Upper lobe of left lung (tissue), 6 donors: ENCODE data around the gene PKHD1. TPM values are rescaled to one million over a fixed set of nuclear protein-coding genes. Genes with fewer than 3 reads are reported as not detected.

ENCODE experiments used
- ATAC-seq, 2 donors: fragments of 200-7000 bp; cut with Tn5 transposase; one replicate each; pipeline ENCODE4 v1.9.1; 2022; ENCODE audit warnings: mild to moderate bottlenecking in 2 of 2, moderate library complexity in 2 of 2; ENCODE audit not compliant: low FRiP score in 2 of 2
- DNase-seq, 2 donors: peaks; one replicate each; pipeline ENCODE4 v3.0.0-alpha.2; 2019 to 2020
- H3K27ac ChIP-seq, 4 donors: fragments of 200-600 bp; sonication (generic); one replicate each; pipeline ENCODE4 v1.5.1; 2016 to 2019
- H3K27me3 ChIP-seq, 4 donors: fragments of 200-600 bp; sonication (generic); one replicate each; pipeline ENCODE4 v1.5.1; 2017 to 2019
- H3K36me3 ChIP-seq, 4 donors: fragments of 200-600 bp; sonication (generic); one replicate each; pipeline ENCODE4 v1.5.1; 2016 to 2019
- H3K4me1 ChIP-seq, 4 donors: fragments of 200-600 bp; sonication (generic); one replicate each; pipeline ENCODE4 v1.5.1; 2018 to 2019
- H3K4me3 ChIP-seq, 4 donors: fragments of 200-600 bp; sonication (generic); one replicate each; pipeline ENCODE4 v1.5.1; 2017 to 2019; ENCODE audit warnings: mild to moderate bottlenecking in 2 of 4, moderate library complexity in 1 of 4
- H3K9me3 ChIP-seq, 4 donors: fragments of 200-600 bp; sonication (generic); one replicate each; pipeline ENCODE4 v1.5.1; 2018 to 2019
- EP300 ChIP-seq, 4 donors: sonication (generic); formaldehyde crosslinking; IDR thresholded peaks; one replicate each; pipeline ENCODE4 v1.5.1; 2017; ENCODE audit warnings: antibody characterized with exemption in 4 of 4, control low read depth in 2 of 4
- POLR2A ChIP-seq, 4 donors: fragments of 450-650 bp; IDR thresholded peaks; one replicate each; pipeline ENCODE4 v1.5.1; 2016 to 2017; ENCODE audit warnings: antibody characterized with exemption in 4 of 4, mild to moderate bottlenecking in 2 of 4
- POLR2AphosphoS5 ChIP-seq, 2 donors: sonication (generic); formaldehyde crosslinking; IDR thresholded peaks; one replicate each; pipeline ENCODE4 v1.5.1; 2017; ENCODE audit warnings: antibody characterized with exemption in 2 of 2
- WGBS, 2 donors: methylation state at CpG; one replicate each; pipeline ENCODE4 v1.1.5; 2017 to 2018; 5-methylcytosine and 5-hydroxymethylcytosine counted together
- total RNA-seq, 6 donors: library from RNA; depleted of rRNA in 4 of 6; stranded (reverse); fragments of >200 nt in 4 of 6; gene quantifications; one replicate each; pipeline versions ENCODE4 v1.1.0 to v1.2.1, GENCODE V29; 2016 to 2021
- TF ChIP-seq, protein P1 (sequence below), 6 experiments: fragments of 450-650 bp in 4 of 6; fragments of 200-600 bp in 2 of 6; sonication (generic) in 2 of 6; IDR thresholded peaks; one replicate each; pipeline ENCODE4 v1.5.1; 2016 to 2019; ENCODE audit warnings: antibody characterized with exemption in 6 of 6
- donor health status: DM: no; HTN: no; CAD: no; lungs with moderate emphysema.
- donor health status: DM: no; HTN: yes; CAD: no; lungs with severe emphysema.

The PKHD1 gene
- total RNA-seq, 6 donors from 2014 or later = 0.10 to 1.0 (median 0.34) TPM

DNA sequence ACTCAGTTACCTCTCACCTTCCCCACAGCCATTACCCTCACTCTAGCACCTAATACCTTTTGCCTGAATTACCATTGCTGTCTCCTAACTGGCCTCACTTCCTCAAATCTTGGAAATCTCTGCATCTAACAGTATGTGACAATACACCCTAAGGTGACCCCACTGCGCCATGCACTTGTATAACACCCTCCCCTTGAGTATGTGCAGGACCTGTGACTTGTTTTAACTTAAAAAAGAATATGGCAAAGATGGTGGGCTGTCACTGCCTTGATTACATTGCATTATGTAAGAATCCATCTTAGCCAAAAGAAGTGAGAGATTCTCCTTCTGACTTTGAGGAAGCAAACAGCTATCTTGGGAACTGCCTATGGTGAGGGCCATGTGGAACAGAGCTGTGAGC is 29.9 kb upstream of the PKHD1 start:
- Histone ChIP-seq H3K36me3 (no peaks in the 10 kb centered on the region), H3K4me1 (no peaks in the 10 kb centered on the region), H3K27me3 (no peaks in the 10 kb centered on the region), H3K4me3 (no peak overlapping the region), H3K27ac (no peak overlapping the region), H3K9me3 (no peaks in the 10 kb centered on the region)
- TF ChIP-seq POLR2A (IDR thresholded peaks at IDR 0.05) (no peak), POLR2AphosphoS5 (IDR thresholded peaks at IDR 0.05) (no peak), EP300 (IDR thresholded peaks at IDR 0.05) (no peak)
- TF ChIP-seq, protein P1, sequence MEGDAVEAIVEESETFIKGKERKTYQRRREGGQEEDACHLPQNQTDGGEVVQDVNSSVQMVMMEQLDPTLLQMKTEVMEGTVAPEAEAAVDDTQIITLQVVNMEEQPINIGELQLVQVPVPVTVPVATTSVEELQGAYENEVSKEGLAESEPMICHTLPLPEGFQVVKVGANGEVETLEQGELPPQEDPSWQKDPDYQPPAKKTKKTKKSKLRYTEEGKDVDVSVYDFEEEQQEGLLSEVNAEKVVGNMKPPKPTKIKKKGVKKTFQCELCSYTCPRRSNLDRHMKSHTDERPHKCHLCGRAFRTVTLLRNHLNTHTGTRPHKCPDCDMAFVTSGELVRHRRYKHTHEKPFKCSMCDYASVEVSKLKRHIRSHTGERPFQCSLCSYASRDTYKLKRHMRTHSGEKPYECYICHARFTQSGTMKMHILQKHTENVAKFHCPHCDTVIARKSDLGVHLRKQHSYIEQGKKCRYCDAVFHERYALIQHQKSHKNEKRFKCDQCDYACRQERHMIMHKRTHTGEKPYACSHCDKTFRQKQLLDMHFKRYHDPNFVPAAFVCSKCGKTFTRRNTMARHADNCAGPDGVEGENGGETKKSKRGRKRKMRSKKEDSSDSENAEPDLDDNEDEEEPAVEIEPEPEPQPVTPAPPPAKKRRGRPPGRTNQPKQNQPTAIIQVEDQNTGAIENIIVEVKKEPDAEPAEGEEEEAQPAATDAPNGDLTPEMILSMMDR (IDR thresholded peaks at IDR 0.05) = no peak
- ATAC-seq (no peak), DNase-seq (no peak)
- WGBS, 2 donors = 70 to 75% methylated on average over 1 of the region's 1 CpG

DNA sequence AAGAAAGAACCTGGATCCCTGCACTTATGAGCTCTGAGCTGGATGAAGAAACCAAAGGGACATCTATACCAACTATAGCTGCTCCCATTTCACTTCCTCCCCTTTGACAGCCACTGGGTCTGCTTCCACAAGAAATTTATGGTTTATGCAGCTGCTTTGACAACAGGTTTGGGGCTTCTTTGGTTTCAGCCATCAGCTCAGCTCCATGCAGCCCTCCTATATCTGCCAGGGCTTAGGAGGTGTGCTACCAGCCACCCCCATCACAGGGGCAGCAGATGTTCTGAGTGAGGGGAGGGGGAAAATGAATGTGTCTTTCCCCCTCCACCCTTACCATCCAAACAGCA is 29.2 kb upstream of the PKHD1 start:
- no peak for ATAC-seq
- no peak overlapping the region for H3K27ac ChIP-seq
- H3K36me3 ChIP-seq = no peaks in the 10 kb centered on the region
- no peaks in the 10 kb centered on the region for H3K9me3 ChIP-seq
- no peak for TF ChIP-seq POLR2AphosphoS5 (IDR thresholded peaks at IDR 0.05)
- H3K27me3 ChIP-seq = no peaks in the 10 kb centered on the region
- no peaks in the 10 kb centered on the region for H3K4me1 ChIP-seq
- H3K4me3 ChIP-seq = no peak overlapping the region
- no peak for DNase-seq

DNA sequence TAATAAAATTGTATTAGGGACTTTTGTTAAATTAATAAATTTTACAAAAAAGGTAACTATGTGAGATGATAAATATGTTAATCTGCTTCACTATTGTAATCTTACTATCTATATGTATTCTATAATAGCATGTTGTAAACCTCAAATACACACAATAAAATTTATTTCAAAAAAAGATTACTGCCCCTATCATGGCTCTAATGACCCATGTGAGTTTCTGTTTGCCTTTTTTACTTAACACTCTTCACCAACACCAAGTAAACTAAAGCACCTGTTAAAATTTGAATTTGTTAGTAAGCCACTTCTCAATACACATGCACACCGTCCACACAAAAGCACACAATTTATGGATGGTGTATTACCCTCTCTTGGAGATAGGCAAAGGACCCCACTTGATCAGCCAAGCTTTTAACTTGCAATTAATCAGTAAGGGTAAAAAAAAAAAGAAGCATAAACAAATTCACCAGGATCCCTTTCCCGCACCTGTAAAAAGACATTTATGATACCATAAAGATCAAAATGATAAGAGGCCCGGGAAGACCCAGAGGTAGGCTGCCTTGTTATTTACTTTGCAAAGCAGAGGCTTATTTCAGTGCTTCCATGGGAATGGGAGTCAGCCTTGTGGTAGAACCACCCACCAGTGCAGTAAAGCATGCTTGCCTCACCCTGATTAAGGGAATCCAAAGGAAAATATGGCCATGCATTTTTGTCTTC is 28.6 kb upstream of the PKHD1 start:
- ATAC-seq (no peak), DNase-seq (no peak)
- Histone ChIP-seq H3K36me3 (no peaks in the 10 kb centered on the region), H3K9me3 (no peaks in the 10 kb centered on the region), H3K27ac (no peak overlapping the region), H3K27me3 (no peaks in the 10 kb centered on the region), H3K4me3 (no peak overlapping the region), H3K4me1 (no peaks in the 10 kb centered on the region)
- 70 to 75% methylated on average over 3 of the region's 3 CpGs for WGBS, 2 donors
- TF ChIP-seq POLR2A (IDR thresholded peaks at IDR 0.05) (no peak), POLR2AphosphoS5 (IDR thresholded peaks at IDR 0.05) (no peak), EP300 (IDR thresholded peaks at IDR 0.05) (no peak)
- TF ChIP-seq, protein P1 (IDR thresholded peaks at IDR 0.05) = no peak

DNA sequence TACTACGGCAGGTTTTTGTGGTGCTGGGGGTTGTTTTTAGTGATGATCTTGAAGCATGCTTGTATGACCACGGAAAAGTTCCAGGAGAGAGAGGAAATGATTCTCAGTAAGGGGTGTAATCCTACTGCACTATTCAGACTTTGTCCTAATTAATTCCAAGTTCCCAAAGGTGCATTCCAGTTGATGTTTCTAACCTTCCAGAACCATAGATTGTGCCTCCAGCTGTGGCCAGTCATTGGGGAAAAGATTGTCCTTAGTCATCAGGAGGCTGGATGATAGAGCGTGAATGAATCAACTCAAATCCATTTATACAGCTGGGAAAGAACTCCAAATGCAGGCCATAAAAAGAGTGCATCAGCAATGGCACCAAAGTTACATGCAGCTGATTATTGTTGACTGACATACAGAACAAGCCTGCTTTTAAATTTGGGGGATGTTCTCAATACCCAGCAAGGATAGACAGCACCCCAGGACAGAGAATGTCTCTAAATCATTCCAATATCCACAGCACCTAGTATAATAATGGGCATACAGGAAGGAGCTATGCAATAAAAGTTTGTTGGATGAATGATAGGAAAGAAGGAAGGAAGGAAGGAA is 27.8 kb upstream of the PKHD1 start:
- ATAC-seq (no peak), DNase-seq (no peak)
- 81 to 85% methylated on average over 3 of the region's 3 CpGs for WGBS, 2 donors
- no peaks in the 10 kb centered on the region for H3K36me3 ChIP-seq
- no peaks in the 10 kb centered on the region for H3K4me1 ChIP-seq
- H3K27ac ChIP-seq = no peak overlapping the region
- no peaks in the 10 kb centered on the region for H3K9me3 ChIP-seq
- H3K27me3 ChIP-seq = no peaks in the 10 kb centered on the region
- H3K4me3 ChIP-seq = no peak overlapping the region
- TF ChIP-seq EP300 (IDR thresholded peaks at IDR 0.05) = no peak
- TF ChIP-seq, protein P1 (IDR thresholded peaks at IDR 0.05) = no peak
- no peak for TF ChIP-seq POLR2A (IDR thresholded peaks at IDR 0.05)
- no peak for TF ChIP-seq POLR2AphosphoS5 (IDR thresholded peaks at IDR 0.05)

DNA sequence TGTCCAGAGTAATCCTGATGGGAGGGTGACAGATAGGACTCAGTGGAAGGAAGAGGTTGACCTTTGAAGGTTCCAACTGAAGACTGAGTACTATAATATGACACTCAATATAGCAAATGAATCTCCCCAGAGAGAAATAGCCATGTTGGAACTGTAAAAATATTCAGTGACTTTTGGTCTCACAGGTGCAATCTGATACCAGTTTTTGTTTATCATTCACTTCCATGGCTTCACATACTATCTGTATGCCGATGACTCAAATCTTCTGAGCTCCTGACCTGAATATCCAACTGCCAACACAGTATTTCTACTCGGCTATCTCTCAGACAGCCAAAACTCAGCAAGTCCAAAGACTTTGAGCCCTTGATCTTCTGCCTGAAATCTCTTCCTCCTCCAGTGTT is 21.8 kb upstream of the PKHD1 start:
- Histone ChIP-seq H3K27me3 (no peaks in the 10 kb centered on the region), H3K4me1 (no peaks in the 10 kb centered on the region), H3K36me3 (no peaks in the 10 kb centered on the region), H3K9me3 (no peaks in the 10 kb centered on the region), H3K4me3 (no peak overlapping the region), H3K27ac (no peak overlapping the region)
- TF ChIP-seq, protein P1 (IDR thresholded peaks at IDR 0.05) = no peak
- TF ChIP-seq POLR2AphosphoS5 (IDR thresholded peaks at IDR 0.05) (no peak), POLR2A (IDR thresholded peaks at IDR 0.05) (no peak), EP300 (IDR thresholded peaks at IDR 0.05) (no peak)
- ATAC-seq (no peak), DNase-seq (no peak)
- 75 to 77% methylated on average over 2 of the region's 2 CpGs for WGBS, 2 donors
